ENCODE measurements around the gene NRIP1.

GRCh38 chr21:15078180-15078579 is 13.4 kb upstream of the NRIP1 start:
- TF ChIP-seq POLR2A (IDR thresholded peaks at IDR 0.05) (no peak), CTCF (IDR thresholded peaks at IDR 0.05) (no peak)

Data from uterus (tissue), 2 donors.